ENCODE measurements around the gene MORN1. TPM values are rescaled to one million over a fixed set of nuclear protein-coding genes. Genes with fewer than 3 reads are reported as not detected.

MORN1 gene
- total and polyA plus RNA-seq, 10 of the 15 experiments (the other 5 are each of a cell fraction or from before 2014, with no cell fraction given), result 0.76 to 7.9 (median 5.5) TPM

DNA sequence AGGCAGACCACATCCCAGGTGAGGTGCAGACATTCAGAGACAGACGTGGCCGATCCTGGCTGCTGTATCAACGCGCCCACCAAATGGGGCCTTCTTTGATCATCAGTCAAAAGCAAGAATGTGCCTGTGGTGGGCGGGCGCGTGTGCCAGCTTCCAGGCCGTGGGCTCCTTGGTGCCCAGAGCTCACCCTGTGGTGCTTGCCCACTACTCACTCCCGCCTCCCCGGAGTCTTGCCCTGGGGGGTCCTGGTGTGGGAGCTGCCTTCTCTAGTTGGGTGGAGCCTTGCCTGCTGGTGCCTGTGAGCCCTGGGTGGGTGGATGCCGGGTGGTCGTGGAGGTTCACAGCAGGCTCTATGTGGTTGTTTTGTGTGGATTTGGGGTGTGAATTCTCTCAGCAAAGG is 92.7 kb downstream of the MORN1 start:
- no peak overlapping the region for H3K4me3 ChIP-seq
- ChIA-PET SMC1A (ENCODE audit: uncharacterized antibody, unreplicated experiment) (no interaction called here), POLR2A (no interaction called here), CTCF (no interaction called here), RAD21 (ENCODE audit: unreplicated experiment) (no interaction called here)
- no peak overlapping the region for H3K4me2 ChIP-seq (ENCODE audit: control insufficient read depth, insufficient read depth)
- WGBS (ENCODE audit: insufficient coverage, insufficient replicate concordance, low lambda C conversion rate, missing lambda C conversion rate), result 98% methylated on average over 12 of the region's 12 CpGs
- no peak overlapping the region for H3K9ac ChIP-seq (ENCODE audit: control insufficient read depth, insufficient read depth, low read length)
- H3K9me3 ChIP-seq (replicated peaks; ENCODE audit: control insufficient read depth, insufficient read depth, low read length), result no peaks in the 10 kb centered on the region
- H2AFZ ChIP-seq (ENCODE audit: control insufficient read depth, low read depth, low read length), result no peak overlapping the region
- no peaks in the 10 kb centered on the region; the same call in 1 of the 2 replicates for H4K20me1 ChIP-seq (ENCODE audit: control insufficient read depth, insufficient read depth)
- H3K79me2 ChIP-seq (ENCODE audit: control insufficient read depth, insufficient read depth, low read length), result peaks cover 18% of the 10 kb centered on the region
- in situ Hi-C loops (cut with MboI) (loop anchor here (5.0 kb wide), 1 partner anchor 41 kb away; no protein-coding TSS in a partner anchor), intact Hi-C loops (cut with micrococcal nuclease; ENCODE audit: unreplicated experiment) (loop anchor here (10.0 kb wide), 1 partner anchor 64 kb away; no protein-coding TSS in a partner anchor)
- no peak for DNase-seq (ENCODE audit: low read depth, low spot score)
- H3K27me3 ChIP-seq (replicated peaks in 1 of 2; ENCODE audit: control insufficient read depth in 2 of 2, insufficient read depth in 2 of 2, low read length in 1 of 2), result no peaks in the 10 kb centered on the region
- no peak for ATAC-seq
- H3K4me1 ChIP-seq (ENCODE audit: control insufficient read depth, insufficient read depth, low read length), result peaks cover 28% of the 10 kb centered on the region
- no TSS peak for BruUV-seq (replicated peaks)
- TF ChIP-seq CBX3 (IDR thresholded peaks at IDR 0.05; ENCODE audit: borderline replicate concordance, low read depth) (no peak), SMAD5 (IDR thresholded peaks at IDR 0.05; ENCODE audit: low read depth) (no peak), JUNB (IDR thresholded peaks at IDR 0.05) (no peak), SREBF2 (IDR thresholded peaks at IDR 0.05; ENCODE audit: low read length) (no peak), NFYA (IDR thresholded peaks at IDR 0.05; ENCODE audit: borderline replicate concordance, low read depth, low read length) (no peak), RAD21 (IDR thresholded peaks at IDR 0.05; ENCODE audit: insufficient read depth, low read depth, low read length) (no peak), ASH2L (IDR thresholded peaks at IDR 0.05; ENCODE audit: borderline replicate concordance, low read depth) (no peak), LARP7 (IDR thresholded peaks at IDR 0.05) (no peak)
- TF ChIP-seq, protein P1, sequence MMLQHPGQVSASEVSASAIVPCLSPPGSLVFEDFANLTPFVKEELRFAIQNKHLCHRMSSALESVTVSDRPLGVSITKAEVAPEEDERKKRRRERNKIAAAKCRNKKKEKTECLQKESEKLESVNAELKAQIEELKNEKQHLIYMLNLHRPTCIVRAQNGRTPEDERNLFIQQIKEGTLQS (IDR thresholded peaks at IDR 0.05; ENCODE audit: borderline replicate concordance, extremely low read depth, low read depth, low read length), result no peak
- TF ChIP-seq, protein P2, sequence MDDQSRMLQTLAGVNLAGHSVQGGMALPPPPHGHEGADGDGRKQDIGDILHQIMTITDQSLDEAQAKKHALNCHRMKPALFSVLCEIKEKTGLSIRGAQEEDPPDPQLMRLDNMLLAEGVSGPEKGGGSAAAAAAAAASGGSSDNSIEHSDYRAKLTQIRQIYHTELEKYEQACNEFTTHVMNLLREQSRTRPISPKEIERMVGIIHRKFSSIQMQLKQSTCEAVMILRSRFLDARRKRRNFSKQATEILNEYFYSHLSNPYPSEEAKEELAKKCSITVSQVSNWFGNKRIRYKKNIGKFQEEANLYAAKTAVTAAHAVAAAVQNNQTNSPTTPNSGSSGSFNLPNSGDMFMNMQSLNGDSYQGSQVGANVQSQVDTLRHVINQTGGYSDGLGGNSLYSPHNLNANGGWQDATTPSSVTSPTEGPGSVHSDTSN (IDR thresholded peaks at IDR 0.05; ENCODE audit: insufficient replicate concordance, low read depth, low read length), result no peak
- FAIRE-seq, result no peak
- no peak overlapping the region for H3K27ac ChIP-seq (ENCODE audit: control insufficient read depth, insufficient read depth)
- no peaks in the 10 kb centered on the region; a peak in 2 of 4 replicates for H3K36me3 ChIP-seq (ENCODE audit: control insufficient read depth in 2 of 2, insufficient read depth in 2 of 2, low read length in 1 of 2)

Measured in GM12878 (cell line).